NCI-H345 (cell line): ENCODE measurements around the gene LMBR1.
"Not testable (repeated sequence)": the region's sequence is repeated elsewhere in the genome, so short reads cannot be mapped to it uniquely, and the experiment has no call there.

Experiments
- DNase-seq: peaks from one replicate; lab custom pipeline; 2025; lab: John Stamatoyannopoulos, UW

The LMBR1 gene

DNA sequence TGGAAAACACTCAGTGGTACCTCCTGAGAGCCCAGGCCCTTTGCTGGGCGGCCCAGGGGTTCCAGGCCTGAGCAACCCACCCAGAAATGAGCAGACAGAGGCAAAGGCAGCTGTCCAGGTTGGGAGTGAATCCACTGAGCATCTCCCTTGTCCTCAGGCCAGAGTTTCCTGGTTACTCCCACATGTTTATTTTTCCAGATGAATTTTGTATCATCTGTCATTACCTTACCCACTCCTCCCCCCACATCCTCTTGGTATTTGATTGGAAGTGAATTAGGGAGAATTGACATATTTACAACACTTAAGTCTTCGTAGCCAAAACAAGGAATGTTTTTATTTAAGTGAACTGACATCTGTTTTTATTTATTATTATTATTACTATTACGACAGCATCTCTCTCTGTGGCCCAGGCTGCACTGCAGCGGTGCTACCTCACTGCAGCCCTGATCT, 13.2 kb upstream of the LMBR1 start:
- DNase-seq, result no peak

DNA sequence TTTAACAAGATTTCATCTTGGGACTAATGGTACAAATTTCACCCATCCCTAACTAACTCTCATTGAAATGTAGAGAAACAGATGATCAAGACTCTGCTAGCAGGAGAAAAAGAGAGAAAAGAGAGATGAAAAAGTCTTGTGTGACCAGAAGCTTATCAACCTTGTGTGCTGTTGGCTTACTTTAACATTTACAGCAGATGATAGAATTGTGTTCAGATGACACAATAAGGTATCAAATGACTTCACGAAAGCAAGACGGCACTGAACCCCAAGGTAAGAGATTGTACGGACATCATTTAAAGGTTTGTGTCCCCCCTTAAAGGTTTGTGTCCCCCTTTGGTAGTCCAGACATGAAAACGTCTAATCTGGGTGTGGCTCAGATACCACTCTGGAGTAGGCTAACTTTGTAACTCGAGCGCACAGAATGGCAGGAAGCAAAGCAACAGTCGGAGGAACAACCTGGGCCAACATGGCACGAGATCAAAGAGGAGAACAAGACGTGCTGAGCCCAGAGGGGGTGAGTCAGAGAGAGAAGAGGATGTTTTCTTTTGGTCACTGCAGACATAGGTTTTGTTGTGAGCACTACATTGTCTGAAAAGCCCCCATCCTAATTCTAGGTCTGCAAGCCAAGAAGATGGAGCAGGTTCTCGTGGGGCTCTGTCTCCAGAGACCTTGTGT, 10.4 kb upstream of the LMBR1 start:
- DNase-seq, result no peak

DNA sequence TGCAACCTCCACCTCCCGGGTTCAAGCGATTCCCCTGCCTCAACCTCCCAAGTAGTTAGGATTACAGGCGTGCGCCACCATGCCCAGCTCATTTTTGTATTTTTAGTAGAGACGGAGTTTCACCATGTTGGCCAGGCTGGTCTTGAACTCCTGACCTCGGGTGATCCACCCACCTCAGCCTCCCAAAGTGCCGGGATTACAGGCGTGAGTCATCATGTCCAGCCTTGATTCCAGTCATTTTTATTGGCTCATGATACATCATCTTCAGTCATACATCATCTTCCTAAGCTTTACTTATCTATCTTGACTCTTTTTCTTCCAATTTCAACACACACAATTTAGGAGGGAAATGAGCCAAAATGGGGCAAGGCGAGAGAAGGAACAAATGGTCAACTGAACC, 7.1 kb upstream of the LMBR1 start:
- not testable (repeated sequence) for DNase-seq

DNA sequence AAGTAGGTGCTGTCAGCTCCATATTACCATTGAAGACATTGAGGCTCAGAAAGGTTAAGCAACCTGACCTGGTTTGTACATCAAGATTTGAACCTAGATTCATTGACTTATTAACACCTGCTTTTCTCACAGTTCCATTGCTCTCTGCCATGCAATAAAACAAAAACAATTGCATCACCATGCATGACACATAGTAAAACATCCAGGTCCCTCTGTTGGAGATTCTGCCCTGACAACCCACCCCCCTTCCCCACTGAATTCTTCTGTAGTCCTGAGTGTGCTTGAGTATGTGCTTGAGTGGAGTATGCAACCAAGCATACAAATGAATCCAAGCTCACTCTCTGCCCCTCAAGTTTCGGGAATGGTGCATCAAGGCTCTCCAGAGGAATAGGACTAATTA, 6.0 kb upstream of the LMBR1 start:
- DNase-seq, result no peak

DNA sequence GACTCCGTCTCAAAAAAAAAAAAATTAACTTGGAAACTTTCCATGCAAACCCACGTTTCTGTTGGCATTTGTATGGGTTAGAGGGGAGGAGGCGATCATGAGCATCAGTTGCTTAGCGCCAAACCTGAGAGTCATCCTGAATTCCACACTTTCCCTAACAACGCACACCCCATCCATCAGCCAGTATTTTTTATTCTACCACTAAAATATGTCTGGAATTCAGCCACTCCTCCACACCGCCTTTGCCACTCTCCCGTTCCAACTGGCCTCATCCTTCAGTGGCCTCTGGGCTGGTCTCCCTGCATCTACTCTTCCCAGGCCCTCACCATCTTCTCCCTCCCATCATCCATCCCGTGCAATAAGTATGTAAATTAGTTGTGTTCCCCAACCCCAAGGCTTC, 4.7 kb upstream of the LMBR1 start:
- no peak for DNase-seq

DNA sequence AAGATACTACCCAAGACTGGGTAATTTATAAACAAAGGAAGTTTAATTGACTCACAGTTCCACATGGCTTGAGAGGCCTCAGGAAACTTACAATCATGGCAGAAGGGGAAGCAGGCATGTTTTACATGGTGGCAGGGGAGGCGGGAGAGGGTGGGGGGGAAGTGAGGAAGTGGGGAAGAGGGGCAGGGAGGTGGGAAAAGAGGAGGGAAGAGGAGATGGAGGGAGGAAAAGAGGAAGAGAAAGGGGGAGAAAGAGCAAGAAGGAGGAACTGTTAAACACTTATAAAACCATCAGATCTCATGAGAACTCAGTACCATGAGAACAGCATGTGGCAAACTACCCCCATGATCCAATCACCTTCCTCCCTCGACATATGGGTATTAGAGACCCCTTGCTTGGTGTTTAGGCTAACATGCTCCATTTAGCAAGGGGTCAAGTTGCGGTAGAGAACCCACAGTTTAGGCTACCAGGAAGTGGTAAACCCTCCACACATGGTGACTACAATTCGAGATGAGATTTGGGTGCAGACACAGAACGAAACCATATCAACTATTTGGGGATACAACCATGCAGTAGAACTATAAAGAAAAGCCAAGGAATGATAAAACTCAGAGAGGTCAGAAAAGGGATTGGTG, 3.5 kb upstream of the LMBR1 start:
- no peak for DNase-seq

DNA sequence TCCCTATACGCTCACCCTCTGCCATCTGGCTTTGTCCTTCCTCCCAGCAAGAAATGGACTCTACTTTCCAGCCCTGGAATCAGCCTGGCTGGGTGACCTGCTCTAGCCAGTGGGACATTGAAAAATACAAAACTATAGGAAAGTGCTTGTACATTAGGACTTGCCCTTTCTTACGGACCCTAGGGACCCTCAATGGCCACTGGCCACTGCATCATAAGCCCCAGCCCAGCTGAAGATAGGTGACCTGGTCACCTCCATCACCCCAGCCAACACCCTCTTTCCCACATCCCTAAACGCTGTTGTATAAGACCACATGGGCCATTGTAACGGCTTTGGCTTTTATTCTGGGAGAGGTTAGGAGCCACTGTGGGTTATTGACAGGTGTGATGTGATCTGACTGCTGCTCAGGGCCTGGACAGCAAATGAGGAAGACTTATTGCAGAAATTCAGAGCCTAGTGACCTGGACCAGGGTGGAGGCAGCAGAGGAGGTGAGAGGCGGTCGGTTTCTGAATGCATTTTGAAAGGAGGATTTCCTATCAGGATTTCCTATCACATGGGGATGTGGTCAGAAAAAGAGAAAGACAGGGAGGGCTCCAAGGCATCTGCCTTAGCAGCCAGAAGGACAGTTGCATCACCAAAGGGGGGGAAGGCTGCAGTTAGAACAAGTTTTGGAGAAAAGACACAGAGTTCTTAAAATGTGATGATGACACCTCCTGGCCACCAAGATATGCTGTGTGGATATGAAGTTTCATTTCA, 2.2 kb upstream of the LMBR1 start:
- DNase-seq, result no peak

DNA sequence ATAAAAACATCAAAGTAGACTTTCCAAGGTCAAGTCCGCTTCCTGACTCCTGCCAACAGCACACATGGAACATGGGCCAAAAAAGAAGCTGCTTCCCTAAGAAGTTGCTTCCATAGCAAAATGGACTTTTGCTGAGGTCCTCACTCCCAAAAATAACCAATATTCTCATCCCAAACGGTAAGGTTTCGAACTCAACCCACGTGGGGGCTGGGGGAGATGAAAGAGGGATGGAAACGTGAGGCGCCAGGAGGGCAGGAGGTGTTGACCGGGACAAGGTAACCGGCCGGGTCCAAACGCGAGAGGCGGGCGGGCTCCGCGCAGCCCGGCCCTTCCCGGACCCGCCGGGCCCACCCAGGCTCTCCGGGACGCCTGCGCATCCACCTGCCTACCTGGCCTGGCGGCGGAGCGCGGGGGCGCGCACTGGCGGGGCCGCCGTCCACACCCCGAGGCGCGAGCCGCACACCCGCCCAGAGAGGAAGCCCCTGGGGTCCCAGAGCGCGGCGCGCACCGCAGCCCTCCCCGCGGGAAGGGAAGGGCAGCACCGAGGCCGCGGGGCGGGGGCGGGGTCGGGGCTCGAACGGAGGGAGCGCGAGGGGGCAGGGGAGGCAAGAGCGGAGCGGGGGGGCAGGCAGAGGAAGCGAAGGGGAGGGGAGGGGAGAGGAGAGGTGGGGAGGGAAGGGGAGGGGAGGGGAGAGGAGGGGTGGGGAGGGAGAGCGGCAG, 742 bp downstream of the LMBR1 start:
- DNase-seq, result peak; percentile 78

DNA sequence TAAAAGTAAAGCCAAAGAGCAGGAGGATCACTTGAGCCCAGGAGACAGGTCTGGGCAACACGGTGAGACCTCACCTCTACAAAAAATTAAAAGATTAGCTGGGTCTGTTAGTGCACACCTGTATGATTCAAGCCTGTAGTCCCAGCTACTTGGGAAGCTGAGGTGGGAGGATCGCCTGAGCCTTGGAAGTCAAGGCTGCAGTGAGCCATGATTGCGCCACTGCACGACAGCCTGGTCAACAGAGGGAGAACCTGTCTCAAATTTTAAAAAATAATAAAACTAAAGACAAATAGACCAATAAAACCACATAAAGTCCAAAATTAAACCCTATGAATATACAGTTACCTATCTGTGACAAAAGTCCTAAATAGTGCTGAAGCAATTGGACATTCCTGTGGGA, 3.2 kb downstream of the LMBR1 start:
- no peak for DNase-seq

DNA sequence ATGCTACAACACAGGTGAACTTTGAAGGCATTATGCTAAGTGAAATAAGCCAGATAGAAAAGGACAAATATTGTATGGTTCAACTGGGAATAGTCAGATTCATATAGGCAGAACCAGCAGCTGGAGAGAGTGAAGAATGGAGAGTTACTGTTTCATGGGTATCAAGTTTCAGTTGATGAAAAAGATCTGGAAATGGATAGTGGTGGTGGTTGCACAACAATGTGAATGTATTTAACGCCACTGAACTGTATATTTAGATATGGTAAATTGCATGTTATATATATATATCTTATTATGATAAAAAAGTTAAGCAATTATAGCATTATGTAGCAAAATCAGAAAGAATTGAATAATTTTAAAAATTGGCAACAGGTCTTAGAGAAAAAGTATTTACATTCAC, 3.9 kb downstream of the LMBR1 start:
- DNase-seq, result peak; percentile 54

DNA sequence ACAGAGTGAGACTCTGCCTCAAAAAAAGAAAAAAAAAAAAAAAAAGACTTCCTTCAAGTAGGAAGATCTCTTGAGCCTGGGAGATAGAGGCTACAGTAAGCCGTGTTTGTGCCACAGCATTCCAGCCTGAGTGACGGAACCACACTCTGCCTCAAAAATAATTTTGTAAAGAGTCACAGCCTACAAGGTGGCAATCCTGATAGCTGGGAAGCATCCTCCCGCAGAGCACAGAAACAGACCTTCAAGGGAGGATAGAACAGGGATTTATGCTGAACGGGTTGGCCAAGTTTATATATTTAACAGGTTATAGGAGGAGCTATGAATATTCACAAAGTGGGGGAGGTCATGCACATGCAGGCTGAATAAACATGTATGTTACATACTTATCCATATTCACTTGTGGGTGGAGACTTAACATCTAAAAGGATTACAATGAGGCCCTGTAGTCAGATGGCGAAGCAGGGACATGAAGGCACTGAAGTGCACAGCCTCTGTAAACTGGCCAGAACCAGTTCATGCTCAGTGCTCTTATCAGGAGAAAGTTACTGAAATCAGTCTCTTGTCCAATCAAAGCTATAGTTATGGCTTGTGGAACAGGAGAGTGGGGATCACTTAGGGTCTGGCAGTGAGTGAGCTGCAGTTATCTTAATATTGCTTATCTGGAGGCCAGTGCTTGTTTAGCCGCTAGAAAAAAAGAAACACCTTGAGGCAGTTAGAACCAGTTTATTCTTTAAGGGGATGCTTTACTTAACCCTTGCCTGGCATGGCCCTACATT, 6.8 kb downstream of the LMBR1 start:
- no peak for DNase-seq

DNA sequence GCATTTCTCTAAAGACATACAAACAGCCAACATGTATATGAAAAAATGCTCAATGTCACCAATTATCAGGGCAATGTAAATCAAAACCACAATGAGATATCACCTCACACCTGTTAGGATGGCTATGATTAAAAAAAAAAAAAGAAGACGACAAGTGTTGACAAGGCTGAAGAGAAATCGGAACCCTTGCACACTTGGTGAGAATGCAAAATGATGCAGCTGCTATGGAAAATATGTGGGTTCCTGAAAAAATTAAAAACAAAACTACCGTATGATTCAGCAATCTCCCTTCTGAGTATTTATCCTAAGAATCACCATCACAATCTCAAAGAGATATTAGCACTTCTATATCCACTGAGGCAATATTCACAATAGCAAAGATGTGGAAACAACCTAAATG, 11.3 kb downstream of the LMBR1 start:
- DNase-seq, result no peak

DNA sequence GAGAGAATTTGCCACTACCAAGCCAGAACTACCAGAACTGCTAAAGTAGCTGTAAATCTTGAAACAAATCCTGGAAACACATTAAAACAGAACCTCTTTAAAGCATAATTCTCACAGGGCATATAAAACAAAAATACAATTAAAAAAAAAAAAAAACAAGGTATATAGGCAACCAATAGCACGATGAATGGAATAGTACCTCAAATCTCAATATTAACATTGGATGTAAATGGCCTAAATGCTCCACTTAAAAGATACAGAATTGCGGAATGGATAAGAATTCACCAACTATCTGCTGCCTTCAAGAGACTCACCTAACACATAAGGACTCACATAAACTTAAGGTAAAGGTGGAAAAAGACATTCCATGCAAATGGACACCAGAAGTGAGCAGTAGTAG, 17.2 kb downstream of the LMBR1 start:
- DNase-seq, result no peak

DNA sequence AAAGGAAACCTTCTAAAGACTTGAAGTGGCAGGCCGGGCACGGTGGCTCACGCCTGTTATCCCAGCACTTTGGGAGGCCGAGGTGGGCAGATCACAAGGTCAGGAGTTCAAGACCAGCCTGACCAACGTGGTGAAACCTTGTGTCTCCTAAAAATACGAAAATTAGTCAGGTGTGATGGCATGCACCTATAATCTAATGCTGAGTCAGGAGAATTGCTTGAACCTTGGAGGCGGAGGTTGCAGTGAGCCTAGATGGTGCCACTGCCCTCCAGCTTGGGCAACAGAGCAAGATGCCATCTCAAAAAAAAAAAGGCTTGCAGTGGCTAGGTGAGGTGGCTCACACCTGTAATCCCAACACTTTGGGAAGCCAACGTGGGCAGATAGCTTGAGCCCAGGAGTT, 24.6 kb downstream of the LMBR1 start:
- DNase-seq, result not testable (repeated sequence)

DNA sequence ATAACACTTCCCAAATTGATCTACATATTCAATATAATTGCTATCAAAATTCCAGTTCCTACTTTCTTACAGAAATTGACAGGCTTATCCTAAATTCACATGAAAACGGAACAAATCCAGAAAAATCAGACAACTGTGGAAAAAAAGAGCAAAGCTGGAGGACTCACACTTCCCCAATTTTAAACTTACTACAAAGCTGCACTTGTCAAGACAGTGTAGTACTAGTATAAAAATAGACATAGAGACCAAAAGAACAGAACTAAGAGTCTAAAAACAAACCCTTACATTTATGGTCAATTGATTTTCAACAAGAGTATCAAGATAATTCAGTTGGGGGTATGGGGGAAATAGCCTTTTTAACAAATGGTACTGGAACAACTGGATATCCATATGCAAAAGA, 27.5 kb downstream of the LMBR1 start:
- no peak for DNase-seq

DNA sequence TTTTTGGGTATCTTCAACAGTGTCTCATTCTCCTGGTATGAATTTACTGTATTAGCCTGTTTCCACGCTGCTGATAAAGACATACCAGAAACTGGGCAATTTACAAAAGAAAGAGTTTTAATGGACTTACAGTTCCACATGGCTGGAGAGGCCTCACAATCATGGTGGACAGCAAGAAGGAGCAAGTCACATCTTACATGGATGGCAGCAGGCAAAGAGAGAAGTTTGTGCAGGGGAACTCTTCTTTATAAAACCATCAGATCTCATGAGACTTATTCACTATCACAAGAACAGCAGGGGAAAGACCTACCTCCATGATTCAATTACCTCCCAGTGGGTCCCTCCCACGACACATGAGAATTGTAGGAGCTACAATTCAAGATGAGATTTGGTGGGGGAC, 31.0 kb downstream of the LMBR1 start:
- DNase-seq, result not testable (repeated sequence)

DNA sequence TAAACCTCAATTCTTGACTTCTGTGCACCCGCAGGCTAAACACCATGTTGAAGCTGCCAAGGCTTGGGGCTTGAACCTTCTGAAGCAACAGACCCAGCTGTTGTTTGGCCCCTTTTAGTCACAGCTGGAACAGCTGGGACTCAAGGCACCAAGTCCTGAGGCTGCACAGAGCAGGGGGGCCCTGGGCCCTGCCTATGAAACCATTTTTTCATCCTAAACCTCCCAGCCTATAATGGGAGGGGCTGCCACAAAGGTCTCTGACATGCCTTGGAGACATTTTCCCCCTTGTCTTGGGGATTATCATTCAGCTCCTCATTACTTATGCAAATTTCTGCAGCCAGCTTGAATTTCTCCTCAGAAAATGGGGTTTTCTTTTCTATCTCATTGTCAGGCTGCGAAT, 31.8 kb downstream of the LMBR1 start:
- no peak for DNase-seq

DNA sequence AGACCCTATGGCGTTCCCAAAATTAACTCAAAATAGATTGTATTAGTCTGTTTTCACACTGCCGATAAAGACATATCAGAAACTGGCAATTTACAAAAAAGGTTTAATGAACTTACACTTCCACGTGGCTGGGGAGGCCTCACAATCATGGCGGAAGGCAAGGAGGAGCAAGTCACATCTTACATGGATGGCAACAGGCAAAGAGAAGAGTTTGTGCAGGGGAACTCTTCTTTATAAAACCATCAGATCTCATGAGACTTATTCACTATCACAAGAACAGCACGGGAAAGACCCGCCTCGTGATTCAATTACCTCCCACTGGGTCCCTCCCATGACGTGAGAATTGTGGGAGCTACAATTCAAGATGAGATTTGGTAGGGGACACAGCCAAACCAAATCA, 32.9 kb downstream of the LMBR1 start:
- not testable (repeated sequence) for DNase-seq

DNA sequence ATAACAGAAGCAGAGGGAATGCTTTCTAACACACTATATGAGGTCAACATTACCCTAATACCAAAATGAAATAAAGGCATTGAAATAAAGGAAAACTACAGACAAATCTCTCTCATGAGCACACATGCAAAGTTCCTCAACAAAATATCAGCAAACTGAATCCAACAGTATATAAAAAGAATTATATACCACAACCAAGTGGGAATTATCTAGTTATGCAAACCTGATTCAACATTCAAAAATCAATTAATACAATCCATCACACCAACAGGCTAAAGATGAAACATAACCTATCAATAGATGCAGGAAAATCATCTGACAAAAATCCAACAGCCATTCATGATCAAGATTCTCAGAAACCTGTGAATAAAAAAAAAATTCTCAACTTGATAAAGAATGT, 34.5 kb downstream of the LMBR1 start:
- no peak for DNase-seq

DNA sequence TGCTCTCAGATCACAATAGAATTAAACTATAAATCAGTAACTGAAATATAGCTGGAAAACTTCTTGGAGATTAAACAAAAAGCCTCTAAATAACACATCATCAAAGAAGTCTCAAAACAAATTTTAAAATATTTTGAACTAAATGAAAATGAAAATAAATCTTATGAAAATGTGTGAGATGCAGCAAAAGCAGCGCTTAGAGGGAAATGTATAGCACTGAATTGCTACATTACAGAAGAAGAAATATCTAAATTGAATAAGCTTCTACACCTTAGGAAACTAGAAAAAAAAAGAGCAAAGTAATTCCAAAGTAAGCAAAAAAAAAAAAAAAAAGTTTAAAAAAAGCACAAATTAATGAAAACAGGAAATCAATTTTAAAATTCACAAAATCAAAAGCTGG, 35.2 kb downstream of the LMBR1 start:
- DNase-seq, result no peak

DNA sequence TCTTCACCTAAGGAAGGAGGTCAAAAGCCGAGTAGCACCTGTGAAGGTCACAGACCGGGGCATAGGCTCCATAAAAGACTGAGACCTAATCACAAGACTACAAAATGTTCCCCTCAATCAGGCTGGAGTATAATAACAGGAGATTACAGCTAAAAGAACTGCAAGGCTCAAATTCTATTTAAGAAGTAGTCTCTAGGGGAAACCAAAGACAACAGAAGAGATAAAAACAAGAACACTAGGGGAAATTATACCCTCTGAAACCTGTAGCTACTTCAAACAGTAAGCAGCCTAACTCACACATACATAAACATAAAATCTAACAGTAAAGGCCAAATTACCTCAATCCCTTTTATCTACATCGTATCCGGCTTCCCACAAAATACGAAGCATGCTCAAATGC, 38.3 kb downstream of the LMBR1 start:
- no peak for DNase-seq

DNA sequence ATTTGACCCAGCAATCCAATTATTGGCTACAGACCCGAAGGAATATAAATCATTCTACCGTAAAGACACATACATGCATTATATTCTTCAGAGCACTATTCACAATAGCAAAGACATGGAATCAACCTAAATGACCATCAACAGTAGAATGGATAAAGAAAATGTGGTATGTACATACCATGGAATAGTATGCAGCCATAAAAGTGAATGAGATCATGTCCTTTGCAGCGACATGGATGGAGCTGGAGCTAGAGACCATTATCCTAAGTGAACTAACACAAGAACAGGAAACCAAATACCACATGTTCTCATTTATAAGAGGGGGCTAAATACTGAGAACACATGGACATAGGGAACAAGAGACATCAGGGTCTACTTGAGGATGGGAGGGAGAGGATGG, 44.0 kb downstream of the LMBR1 start:
- DNase-seq, result no peak
